Astrocyte of the hippocampus (primary cell): ENCODE data around the gene NPL.

Source experiments
- DNase-seq: peaks from one replicate; pipeline ENCODE4 v3.0.0; 2011; ENCODE audit warnings: low read depth, low spot score

The NPL gene

DNA sequence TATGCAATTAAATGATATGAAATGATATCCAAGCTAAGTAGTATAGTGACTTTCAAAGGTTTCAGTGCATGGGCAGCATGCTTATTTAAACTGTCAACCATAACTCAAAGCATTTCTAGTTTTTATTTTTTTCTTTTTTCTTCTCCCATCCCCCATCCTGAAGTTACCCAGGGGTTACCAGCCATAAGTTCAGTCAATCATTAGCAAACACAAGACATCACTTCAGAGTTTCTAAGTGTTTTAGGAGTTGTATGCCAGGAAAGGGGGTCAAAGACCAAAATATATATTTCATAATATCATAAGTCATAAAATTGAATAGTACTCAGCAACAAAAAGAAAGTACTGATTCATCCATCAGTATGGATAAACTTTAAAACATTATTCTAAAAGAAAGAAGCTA is 78.3 kb downstream of the NPL start:
- no peak for DNase-seq

DNA sequence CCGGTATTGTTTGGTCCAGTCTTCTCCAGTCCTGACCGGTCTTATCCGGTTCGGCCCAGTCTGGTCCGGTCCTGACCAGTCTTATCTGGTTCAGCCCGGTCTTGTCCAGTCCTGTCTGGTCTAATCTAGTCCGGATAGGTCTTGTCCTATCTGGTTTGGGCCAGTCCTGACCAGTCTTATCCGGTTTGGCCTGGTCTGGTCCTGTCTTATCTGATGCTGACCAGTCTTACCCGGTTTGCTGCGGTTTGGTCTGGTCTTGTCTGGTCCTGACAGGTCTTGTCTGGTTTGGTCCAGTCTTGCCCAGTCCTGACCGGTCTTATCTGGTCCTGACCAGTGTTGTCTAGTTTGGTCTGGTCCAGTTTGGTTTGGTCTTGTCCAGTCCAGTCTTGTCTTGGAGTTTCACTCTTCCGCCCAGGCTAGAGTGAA is 79.7 kb downstream of the NPL start:
- DNase-seq = no peak

DNA sequence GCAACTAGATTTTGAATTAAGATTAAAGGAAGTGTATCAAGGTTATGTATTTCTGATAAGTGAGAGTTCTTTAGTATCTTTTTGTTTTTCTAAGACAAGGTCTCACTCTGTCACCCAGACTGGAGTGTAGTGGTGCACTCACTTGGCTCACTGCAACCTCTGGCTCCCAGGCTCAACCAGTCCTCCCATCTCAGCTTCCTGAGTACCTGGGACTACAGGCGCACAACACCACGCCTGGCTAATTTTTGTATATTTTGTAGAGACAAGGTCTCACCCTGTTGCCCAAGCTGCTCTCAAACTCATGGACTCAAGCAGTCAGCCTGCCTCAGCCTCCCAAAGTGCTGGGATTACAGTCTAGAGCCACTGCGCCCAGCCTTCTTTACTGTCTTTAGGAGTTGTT is 83.3 kb downstream of the NPL start:
- DNase-seq = no peak

DNA sequence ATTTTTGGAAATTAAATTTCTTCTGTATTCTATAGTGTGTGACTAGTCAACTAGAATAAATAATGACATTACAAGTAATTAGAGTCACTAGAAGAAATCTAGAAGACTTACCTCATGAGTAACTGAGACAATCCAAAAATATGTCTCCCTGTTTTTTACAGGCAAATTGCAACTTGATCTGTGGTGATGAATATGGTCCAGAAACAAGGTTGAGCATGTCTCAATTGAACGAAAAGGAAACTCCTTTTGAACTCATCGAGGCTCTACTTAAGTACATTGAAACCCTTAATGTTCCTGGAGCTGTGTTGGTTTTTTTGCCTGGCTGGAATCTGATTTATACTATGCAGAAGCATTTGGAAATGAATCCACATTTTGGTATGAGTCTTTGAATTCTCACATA is 86.3 kb downstream of the NPL start:
- DNase-seq = no peak

DNA sequence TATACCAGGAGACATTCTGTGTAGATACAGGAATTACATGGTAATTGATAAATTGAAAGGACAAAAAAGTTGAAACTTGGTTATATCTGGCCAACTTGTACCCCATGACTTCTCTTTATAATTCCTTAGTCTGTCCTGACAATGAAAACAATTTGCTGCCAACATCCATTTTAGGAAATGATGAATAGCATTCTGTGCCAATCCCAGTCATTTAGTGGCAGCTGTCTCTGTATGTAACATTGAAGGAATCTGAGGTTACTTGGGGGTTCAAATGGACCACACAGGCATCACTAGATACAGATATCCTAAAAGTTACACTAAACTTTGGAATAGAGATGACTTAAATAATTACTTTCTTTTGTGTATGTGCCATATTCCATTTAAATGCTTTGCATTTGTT is 87.8 kb downstream of the NPL start:
- no peak for DNase-seq

DNA sequence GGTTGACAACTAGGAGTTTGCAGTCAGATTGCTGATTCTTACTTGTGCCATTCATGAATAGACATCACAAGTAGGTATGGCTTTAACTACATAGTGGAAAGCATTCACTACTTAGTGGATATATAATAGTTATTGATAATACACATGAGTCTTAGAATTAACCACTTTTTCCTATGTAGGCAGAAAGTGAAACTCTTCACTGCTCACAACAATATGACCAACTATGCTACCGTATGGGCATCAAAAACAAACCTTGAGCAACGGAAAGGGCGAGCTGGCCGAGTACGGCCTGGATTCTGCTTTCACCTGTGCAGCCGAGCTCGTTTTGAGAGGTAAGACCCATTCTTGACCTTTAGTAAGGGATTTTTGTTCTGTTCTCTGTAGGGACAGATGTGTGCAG is 88.3 kb downstream of the NPL start:
- DNase-seq = no peak
